Activated T-helper 2 cell treated with anti-CD3 and anti-CD28 coated beads, Interferon-gamma antibody, Interleukin-2, Interleukin-4, amounts not matched to agents 10 μg/mL and 5 μg/mL and 100 μg/mL, durations not matched to agents 14 hours and 24 hours and 36 hours (primary cell): ENCODE measurements around the gene MRPS25. TPM values are rescaled to one million over a fixed set of nuclear protein-coding genes. Genes with fewer than 3 reads are reported as not detected.
A peak's percentile ranks its signal among the peaks of the same experiment; 100 is the strongest.

Source experiments
- DNase-seq: peaks from one replicate; pipeline ENCODE4 v3.0.0; 2021; ENCODE audit warnings: low spot score
- H3K27ac Mint-ChIP-seq: one replicate; pipeline ENCODE4 v1.8.0; 2021; ENCODE audit warnings: mixed read lengths
- H3K27me3 Mint-ChIP-seq: one replicate; pipeline ENCODE4 v1.8.0; 2021; ENCODE audit warnings: low read depth, mixed read lengths
- H3K36me3 Mint-ChIP-seq: one replicate; pipeline ENCODE4 v1.8.0; 2021; ENCODE audit warnings: low read depth, mixed read lengths
- H3K4me1 Mint-ChIP-seq: one replicate; pipeline ENCODE4 v1.8.0; 2021; ENCODE audit warnings: low read depth, mixed read lengths
- H3K4me3 Mint-ChIP-seq: one replicate; pipeline ENCODE4 v1.8.0; 2021; ENCODE audit warnings: low read depth, mild to moderate bottlenecking, moderate library complexity, mixed read lengths
- H3K9me3 Mint-ChIP-seq: one replicate; pipeline ENCODE4 v1.8.0; 2021; ENCODE audit warnings: mixed read lengths
- intact Hi-C: fragments of 100-400 bp; cut with micrococcal nuclease; formaldehyde crosslinking; loops from one replicate; pipeline ENCODE4 v1.15.1; 2023
- total RNA-seq: library from RNA; stranded (reverse); gene quantifications from 2 replicates; pipeline ENCODE4 v1.2.3, GENCODE V29; 2022

MRPS25 gene
- total RNA-seq, 1 donor from 2014 or later, result 83.9 TPM

GRCh38 chr3:15074500-15074899, 9.4 kb upstream of the MRPS25 start:
- Mint-ChIP-seq H3K27ac (no peak overlapping the region), H3K9me3 (no peaks in the 10 kb centered on the region), H3K36me3 (peaks cover 64% of the 10 kb centered on the region), H3K4me3 (no peak overlapping the region), H3K27me3 (no peaks in the 10 kb centered on the region), H3K4me1 (peaks cover 3% of the 10 kb centered on the region)
- intact Hi-C loops, result no loop called here
- DNase-seq, result no peak

GRCh38 chr3:15071699-15072098, 6.6 kb upstream of the MRPS25 start:
- H3K27me3 Mint-ChIP-seq, result no peaks in the 10 kb centered on the region
- peaks cover 43% of the 10 kb centered on the region for H3K36me3 Mint-ChIP-seq
- no peaks in the 10 kb centered on the region for H3K9me3 Mint-ChIP-seq
- intact Hi-C loops, result no loop called here
- no peak for DNase-seq
- H3K4me3 Mint-ChIP-seq, result no peak overlapping the region
- H3K27ac Mint-ChIP-seq, result no peak overlapping the region
- H3K4me1 Mint-ChIP-seq, result peaks cover 3% of the 10 kb centered on the region

DNA sequence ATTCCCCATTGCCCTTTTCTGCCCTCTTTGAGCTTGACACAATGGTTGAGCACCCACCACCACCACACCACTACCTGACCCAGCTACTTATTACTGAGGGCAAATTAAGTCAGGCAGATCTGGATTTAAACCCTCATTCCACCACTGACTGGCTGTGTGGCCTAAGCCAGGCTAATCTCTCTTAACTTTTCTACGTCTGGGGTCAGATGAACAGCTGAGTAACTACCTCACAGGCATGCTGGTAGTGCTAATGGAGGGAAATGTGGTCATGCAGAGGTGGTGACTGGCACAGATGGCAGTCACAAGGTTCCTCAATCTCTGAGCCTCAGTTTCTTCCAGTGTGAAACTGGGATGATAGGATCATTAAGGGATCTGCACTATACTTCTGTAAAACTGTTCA, 4.3 kb upstream of the MRPS25 start:
- intact Hi-C loops, result no loop called here
- H3K36me3 Mint-ChIP-seq, result peaks cover 24% of the 10 kb centered on the region
- no peaks in the 10 kb centered on the region for H3K27me3 Mint-ChIP-seq
- no peak overlapping the region for H3K27ac Mint-ChIP-seq
- no peak for DNase-seq
- peaks cover 10% of the 10 kb centered on the region for H3K4me1 Mint-ChIP-seq
- H3K4me3 Mint-ChIP-seq, result no peak overlapping the region
- H3K9me3 Mint-ChIP-seq, result no peaks in the 10 kb centered on the region

GRCh38 chr3:15066467-15066866, 1.4 kb upstream of the MRPS25 start:
- intact Hi-C loops, result no loop called here
- Mint-ChIP-seq H3K36me3 (peaks cover 23% of the 10 kb centered on the region), H3K4me1 (peaks cover 20% of the 10 kb centered on the region), H3K9me3 (no peaks in the 10 kb centered on the region), H3K27me3 (no peaks in the 10 kb centered on the region), H3K27ac (no peak overlapping the region), H3K4me3 (peak overlapping the region; percentile 15)
- no peak for DNase-seq

DNA sequence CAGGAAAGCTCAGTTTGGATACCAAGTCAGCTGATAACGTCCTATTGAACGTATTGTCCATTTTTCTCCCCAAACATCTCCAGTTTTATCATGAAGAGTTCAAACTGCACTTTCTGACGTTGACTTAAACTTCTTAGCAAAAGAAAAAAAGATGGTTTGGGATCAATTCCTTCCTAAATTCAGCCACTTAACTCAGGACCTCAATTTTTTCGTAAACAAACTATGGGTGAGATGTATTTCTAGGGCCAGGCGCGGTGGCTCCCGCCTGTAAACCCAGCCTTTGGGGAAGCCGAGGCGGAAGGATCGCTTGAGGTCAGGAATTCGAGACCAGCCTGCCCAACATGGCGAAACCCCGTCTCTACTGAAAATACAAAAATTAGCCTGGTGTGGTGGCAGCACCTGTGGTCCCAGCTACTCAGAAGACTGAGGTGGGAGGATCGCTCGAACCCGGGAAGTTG, 464 bp upstream of the MRPS25 start:
- no peak for DNase-seq
- Mint-ChIP-seq H3K4me3 (peak overlapping the region; percentile 94), H3K36me3 (peaks cover 25% of the 10 kb centered on the region), H3K27me3 (no peaks in the 10 kb centered on the region), H3K4me1 (peaks cover 20% of the 10 kb centered on the region), H3K27ac (peak overlapping the region; percentile 93), H3K9me3 (no peaks in the 10 kb centered on the region)
- intact Hi-C loops, result loop anchor here (1.0 kb wide), 4 partner anchors 10 to 141 kb away; partner anchors contain the start of genes CAPN7 and RBSN

DNA sequence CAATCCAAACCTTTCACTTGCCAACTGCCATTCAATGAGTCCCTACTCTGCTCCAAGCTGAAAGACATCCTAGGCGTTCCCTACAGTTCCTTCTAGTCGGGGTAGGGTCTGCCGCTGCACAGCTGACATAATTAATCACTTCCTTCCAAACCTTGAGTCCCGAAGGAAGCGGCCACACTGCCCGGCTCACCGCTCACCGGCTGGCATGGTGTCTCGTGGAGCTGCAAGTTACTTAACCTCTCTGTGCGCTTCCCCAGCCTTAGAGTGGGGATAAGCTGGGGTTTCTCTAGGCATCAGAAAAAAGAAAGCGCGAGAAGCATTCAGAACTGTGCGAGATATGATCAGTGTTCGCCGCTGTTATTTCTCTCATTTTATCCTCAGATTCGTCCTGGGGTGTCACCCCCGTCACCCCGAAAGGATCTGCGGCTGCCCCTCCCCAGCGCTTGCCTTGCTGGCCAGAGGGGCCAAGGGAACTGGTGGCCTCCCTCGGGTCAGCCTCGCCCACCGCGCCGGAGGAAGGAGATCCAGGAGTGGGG, 748 bp downstream of the MRPS25 start:
- peaks cover 22% of the 10 kb centered on the region for H3K4me1 Mint-ChIP-seq
- no peaks in the 10 kb centered on the region for H3K9me3 Mint-ChIP-seq
- peak overlapping the region; percentile 94 for H3K4me3 Mint-ChIP-seq
- intact Hi-C loops, result no loop called here
- H3K27ac Mint-ChIP-seq, result peak overlapping the region; percentile 93
- DNase-seq, result peak; percentile 29
- peaks cover 27% of the 10 kb centered on the region for H3K36me3 Mint-ChIP-seq
- no peaks in the 10 kb centered on the region for H3K27me3 Mint-ChIP-seq

DNA sequence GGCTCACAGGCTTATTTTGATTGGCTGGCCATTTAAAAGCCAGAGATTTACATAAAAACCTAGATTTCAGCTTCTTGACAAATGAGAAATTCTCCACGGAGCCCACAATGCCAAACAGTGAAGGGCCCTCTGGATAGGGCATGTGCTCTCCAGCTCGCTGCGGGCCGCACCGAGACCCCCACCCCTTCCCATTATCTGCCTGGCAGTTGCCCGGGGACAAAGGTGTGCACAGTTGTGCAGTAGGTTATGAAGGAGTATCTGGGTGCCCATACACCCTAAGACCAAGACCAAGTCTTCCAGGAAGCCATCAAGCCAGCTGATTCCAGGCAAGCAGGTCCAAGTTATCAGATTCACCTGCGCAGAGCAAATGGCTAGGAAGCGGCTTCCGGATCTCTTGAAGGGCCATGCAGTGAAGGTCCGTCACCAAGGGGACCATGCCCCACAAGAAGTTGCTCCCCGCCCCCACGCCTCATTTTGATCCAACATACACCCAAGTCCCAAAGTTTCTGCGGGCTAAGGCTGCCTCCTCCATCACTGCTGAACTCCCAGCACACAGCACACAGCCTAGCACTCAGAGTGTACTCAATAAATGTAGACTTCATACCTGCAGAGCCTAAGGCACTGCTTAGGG, 1.3 kb downstream of the MRPS25 start:
- no peak for DNase-seq
- H3K9me3 Mint-ChIP-seq, result no peaks in the 10 kb centered on the region
- H3K27me3 Mint-ChIP-seq, result no peaks in the 10 kb centered on the region
- peak overlapping the region; percentile 93 for H3K27ac Mint-ChIP-seq
- H3K36me3 Mint-ChIP-seq, result peaks cover 31% of the 10 kb centered on the region
- peaks cover 22% of the 10 kb centered on the region for H3K4me1 Mint-ChIP-seq
- intact Hi-C loops, result no loop called here
- peak overlapping the region; percentile 94 for H3K4me3 Mint-ChIP-seq

- Mint-ChIP-seq H3K36me3 (peaks cover 36% of the 10 kb centered on the region), H3K27me3 (no peaks in the 10 kb centered on the region), H3K27ac (peak overlapping the region; percentile 43), H3K4me3 (peak overlapping the region; percentile 94), H3K9me3 (no peaks in the 10 kb centered on the region), H3K4me1 (peaks cover 22% of the 10 kb centered on the region)
- DNase-seq, result no peak
- intact Hi-C loops, result no loop called here
These were observed 1.9 kb downstream of the MRPS25 start for GRCh38 chr3:15063238-15063637.

GRCh38 chr3:15060029-15060428, 5.1 kb downstream of the MRPS25 start:
- H3K4me3 Mint-ChIP-seq, result no peak overlapping the region
- no peak for DNase-seq
- H3K27me3 Mint-ChIP-seq, result no peaks in the 10 kb centered on the region
- intact Hi-C loops, result no loop called here
- peaks cover 64% of the 10 kb centered on the region for H3K36me3 Mint-ChIP-seq
- H3K27ac Mint-ChIP-seq, result no peak overlapping the region
- H3K4me1 Mint-ChIP-seq, result peaks cover 26% of the 10 kb centered on the region
- no peaks in the 10 kb centered on the region for H3K9me3 Mint-ChIP-seq

DNA sequence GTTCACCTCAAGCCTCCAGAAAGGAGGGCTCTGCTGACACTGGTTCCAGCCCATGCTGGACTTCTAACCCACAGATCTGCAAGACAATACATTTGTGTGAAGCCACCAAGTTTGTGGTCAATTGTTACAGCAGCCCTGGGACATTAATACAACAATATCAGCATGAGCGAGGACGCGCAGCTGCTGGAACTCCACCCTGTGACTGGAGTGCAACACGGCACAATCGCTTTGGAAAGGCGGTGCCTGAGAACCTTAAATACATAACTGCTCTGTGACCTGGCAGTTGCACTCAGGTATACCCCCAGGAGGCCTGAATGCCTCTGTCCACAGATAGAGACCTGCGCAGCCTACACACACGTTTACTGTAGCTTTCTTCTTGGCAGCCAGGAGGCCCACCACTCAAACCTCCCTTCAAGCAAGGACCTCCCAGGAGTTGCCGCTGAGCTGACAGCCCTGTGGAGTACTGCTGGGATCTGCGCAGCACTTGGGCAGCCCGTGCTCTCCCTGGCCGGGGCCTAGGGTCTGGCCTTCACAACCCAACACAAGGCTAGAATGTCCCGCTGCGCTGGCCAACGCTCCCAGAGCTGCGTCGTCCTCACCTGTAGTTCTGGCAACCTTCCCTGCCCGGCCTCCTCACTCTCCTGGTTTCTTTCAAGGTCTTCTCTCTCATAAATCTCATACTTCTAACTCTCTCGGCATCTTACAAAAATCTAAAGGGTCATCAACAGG, 8.3 kb downstream of the MRPS25 start:
- Mint-ChIP-seq H3K27me3 (no peaks in the 10 kb centered on the region), H3K9me3 (no peaks in the 10 kb centered on the region), H3K4me1 (peaks cover 25% of the 10 kb centered on the region), H3K27ac (no peak overlapping the region), H3K4me3 (no peak overlapping the region), H3K36me3 (peaks cover 80% of the 10 kb centered on the region)
- DNase-seq, result no peak
- intact Hi-C loops, result no loop called here

DNA sequence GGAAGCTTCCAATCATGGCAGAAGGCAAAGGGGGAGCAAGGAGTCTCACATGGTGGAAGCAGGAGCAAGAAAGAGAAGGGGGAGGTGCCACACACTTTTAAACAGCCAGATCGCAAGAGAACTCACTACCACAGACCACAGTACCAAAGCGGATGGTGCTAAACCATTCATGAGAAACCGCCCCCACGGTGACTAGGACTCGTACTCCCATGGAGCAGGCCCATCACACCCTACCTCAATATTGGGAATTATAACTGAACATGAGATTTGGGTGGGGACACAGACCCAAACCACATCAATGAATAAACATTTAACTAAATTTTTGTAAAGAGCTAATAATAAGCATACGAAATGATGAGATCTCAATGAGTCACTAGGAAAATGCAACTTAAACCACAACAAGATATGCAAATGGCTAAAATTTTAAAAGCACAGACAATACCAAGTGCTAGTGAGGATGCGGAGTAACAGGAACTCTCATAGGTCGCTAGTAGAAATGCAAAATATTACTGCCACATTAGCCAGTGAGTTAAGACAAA, 10.0 kb downstream of the MRPS25 start:
- no peaks in the 10 kb centered on the region for H3K27me3 Mint-ChIP-seq
- peaks cover 28% of the 10 kb centered on the region for H3K4me1 Mint-ChIP-seq
- peak overlapping the region; percentile 79 for H3K27ac Mint-ChIP-seq
- intact Hi-C loops, result loop anchor here (1.0 to 2.0 kb wide), 2 partner anchors 10 to 44 kb away; partner anchors contain the start of genes MRPS25 and RBSN
- peaks cover 86% of the 10 kb centered on the region for H3K36me3 Mint-ChIP-seq
- H3K9me3 Mint-ChIP-seq, result no peaks in the 10 kb centered on the region
- DNase-seq, result peak; percentile 46
- H3K4me3 Mint-ChIP-seq, result peak overlapping the region; percentile 2

DNA sequence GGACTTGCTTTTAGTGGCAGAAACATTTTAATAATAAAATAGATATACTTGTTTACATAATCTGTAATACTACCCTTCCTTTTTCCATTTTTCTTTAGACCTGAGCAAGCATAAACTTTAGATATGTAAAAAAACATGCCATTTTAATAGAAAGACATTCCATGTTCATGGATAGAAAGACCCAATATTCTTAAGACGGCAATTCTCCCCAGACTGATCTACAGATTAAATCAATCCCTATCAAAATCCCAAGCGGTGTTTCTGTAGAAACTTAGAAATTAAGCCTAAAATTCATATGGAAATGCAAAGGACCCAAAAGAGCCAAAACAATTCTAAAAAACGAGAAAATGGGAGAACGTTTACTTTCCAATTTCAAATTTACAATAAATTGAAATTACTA, 11.6 kb downstream of the MRPS25 start:
- Mint-ChIP-seq H3K36me3 (peaks cover 85% of the 10 kb centered on the region), H3K4me3 (no peak overlapping the region), H3K4me1 (peaks cover 25% of the 10 kb centered on the region), H3K27me3 (no peaks in the 10 kb centered on the region), H3K9me3 (no peaks in the 10 kb centered on the region), H3K27ac (no peak overlapping the region)
- intact Hi-C loops, result no loop called here
- DNase-seq, result no peak
